Cardiac muscle cell (in vitro differentiated cells and primary cell): ENCODE results near the gene RNF207. TPM values are rescaled to one million over a fixed set of nuclear protein-coding genes. Genes with fewer than 3 reads are reported as not detected.

Experiments used
- DNase-seq, 2 donors: peaks; one replicate each; pipeline versions ENCODE4 v3.0.0 to v3.0.0-alpha.2; 2010 to 2017; ENCODE audit warnings: low read depth in 1 of 2, low spot score in 1 of 2
- H3K27ac ChIP-seq: fragments of 200-600 bp; sonication (generic); 2 replicates; pipeline ENCODE4 v1.5.1; 2016
- H3K27me3 ChIP-seq: fragments of 200-600 bp; sonication (generic); 2 replicates; pipeline ENCODE4 v1.6.0; 2016; ENCODE audit warnings: control low read depth
- H3K36me3 ChIP-seq: fragments of 200-600 bp; sonication (generic); 2 replicates; pipeline ENCODE4 v1.5.1; 2016; ENCODE audit warnings: control low read depth
- H3K4me1 ChIP-seq: fragments of 200-600 bp; sonication (generic); 2 replicates; pipeline ENCODE4 v1.8.1; 2017; ENCODE audit warnings: low read depth, mild to moderate bottlenecking, mixed run types
- H3K4me3 ChIP-seq: fragments of 200-600 bp; sonication (generic); 2 replicates; pipeline ENCODE4 v1.5.1; 2016; ENCODE audit warnings: mild to moderate bottlenecking
- H3K9me3 ChIP-seq: fragments of 200-600 bp; sonication (generic); 2 replicates; pipeline ENCODE4 v1.5.1; 2017; ENCODE audit warnings: low read depth, mild to moderate bottlenecking, control low read depth
- polyA plus RNA-seq: library from polyadenylated mRNA; unstranded; fragments of >200 nt; fragmentation: Nextera tagmentation; extraction: Ambion mirVana; gene quantifications from 2 replicates; pipeline ENCODE4 v1.2.1, GENCODE V29; 2016
- total RNA-seq: library from RNA; depleted of rRNA; stranded (reverse); fragments of >200 nt; gene quantifications from 2 replicates; pipeline ENCODE4 v1.2.3, GENCODE V29; 2016
- TF ChIP-seq, protein P1 (sequence below): IDR thresholded peaks from 2 replicates; pipeline ENCODE4 v1.5.1; 2012; ENCODE audit warnings: low read depth, mild to moderate bottlenecking, low read length

Gene RNF207
- total and polyA plus RNA-seq, 2 experiments from 2014 or later, result 180 to 273 TPM

DNA sequence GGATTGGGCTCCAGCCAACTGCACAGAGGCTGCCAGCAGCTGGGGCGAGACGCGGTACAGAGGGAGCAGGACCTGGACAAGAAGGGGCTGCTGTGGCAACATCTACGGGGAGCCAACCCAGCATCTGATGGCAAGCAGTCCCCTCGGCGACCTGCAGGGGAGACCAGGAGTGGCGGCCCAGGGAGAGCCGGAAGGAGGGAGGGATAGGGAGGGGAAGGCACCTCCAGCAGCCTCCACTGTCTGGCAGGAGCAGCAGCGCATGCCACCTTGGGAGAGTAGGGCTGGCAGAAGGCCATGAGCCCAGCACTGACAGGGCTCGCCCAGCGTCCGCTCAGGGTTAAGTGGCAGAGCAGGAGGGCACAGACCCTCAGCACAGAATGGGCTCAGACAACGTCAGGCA lies 43.1 kb upstream of the RNF207 start:
- Histone ChIP-seq H3K4me1 (no peaks in the 10 kb centered on the region), H3K4me3 (no peak overlapping the region), H3K27ac (no peak overlapping the region), H3K9me3 (no peaks in the 10 kb centered on the region), H3K36me3 (no peaks in the 10 kb centered on the region), H3K27me3 (peaks cover 32% of the 10 kb centered on the region)
- TF ChIP-seq, protein P1, sequence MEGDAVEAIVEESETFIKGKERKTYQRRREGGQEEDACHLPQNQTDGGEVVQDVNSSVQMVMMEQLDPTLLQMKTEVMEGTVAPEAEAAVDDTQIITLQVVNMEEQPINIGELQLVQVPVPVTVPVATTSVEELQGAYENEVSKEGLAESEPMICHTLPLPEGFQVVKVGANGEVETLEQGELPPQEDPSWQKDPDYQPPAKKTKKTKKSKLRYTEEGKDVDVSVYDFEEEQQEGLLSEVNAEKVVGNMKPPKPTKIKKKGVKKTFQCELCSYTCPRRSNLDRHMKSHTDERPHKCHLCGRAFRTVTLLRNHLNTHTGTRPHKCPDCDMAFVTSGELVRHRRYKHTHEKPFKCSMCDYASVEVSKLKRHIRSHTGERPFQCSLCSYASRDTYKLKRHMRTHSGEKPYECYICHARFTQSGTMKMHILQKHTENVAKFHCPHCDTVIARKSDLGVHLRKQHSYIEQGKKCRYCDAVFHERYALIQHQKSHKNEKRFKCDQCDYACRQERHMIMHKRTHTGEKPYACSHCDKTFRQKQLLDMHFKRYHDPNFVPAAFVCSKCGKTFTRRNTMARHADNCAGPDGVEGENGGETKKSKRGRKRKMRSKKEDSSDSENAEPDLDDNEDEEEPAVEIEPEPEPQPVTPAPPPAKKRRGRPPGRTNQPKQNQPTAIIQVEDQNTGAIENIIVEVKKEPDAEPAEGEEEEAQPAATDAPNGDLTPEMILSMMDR, result no peak
- DNase-seq, result no peak

GRCh38 chr1:6163191-6163972 lies 42.5 kb upstream of the RNF207 start:
- Histone ChIP-seq H3K4me1 (no peaks in the 10 kb centered on the region), H3K9me3 (no peaks in the 10 kb centered on the region), H3K36me3 (no peaks in the 10 kb centered on the region), H3K27me3 (peaks cover 38% of the 10 kb centered on the region), H3K27ac (no peak overlapping the region), H3K4me3 (no peak overlapping the region)
- TF ChIP-seq, protein P1, result no peak
- no peak for DNase-seq

GRCh38 chr1:6163973-6164617 lies 41.8 kb upstream of the RNF207 start:
- Histone ChIP-seq H3K36me3 (no peaks in the 10 kb centered on the region), H3K9me3 (no peaks in the 10 kb centered on the region), H3K4me1 (no peaks in the 10 kb centered on the region), H3K27me3 (peaks cover 41% of the 10 kb centered on the region), H3K27ac (no peak overlapping the region), H3K4me3 (no peak overlapping the region)
- TF ChIP-seq, protein P1, result no peak
- DNase-seq, result no peak

- Histone ChIP-seq H3K27ac (no peak overlapping the region), H3K4me3 (no peak overlapping the region), H3K36me3 (no peaks in the 10 kb centered on the region), H3K4me1 (no peaks in the 10 kb centered on the region), H3K27me3 (peaks cover 41% of the 10 kb centered on the region), H3K9me3 (no peaks in the 10 kb centered on the region)
- no peak for DNase-seq
- TF ChIP-seq, protein P1, result no peak
Measured at GRCh38 chr1:6165027-6165426, 40.9 kb upstream of the RNF207 start.

DNA sequence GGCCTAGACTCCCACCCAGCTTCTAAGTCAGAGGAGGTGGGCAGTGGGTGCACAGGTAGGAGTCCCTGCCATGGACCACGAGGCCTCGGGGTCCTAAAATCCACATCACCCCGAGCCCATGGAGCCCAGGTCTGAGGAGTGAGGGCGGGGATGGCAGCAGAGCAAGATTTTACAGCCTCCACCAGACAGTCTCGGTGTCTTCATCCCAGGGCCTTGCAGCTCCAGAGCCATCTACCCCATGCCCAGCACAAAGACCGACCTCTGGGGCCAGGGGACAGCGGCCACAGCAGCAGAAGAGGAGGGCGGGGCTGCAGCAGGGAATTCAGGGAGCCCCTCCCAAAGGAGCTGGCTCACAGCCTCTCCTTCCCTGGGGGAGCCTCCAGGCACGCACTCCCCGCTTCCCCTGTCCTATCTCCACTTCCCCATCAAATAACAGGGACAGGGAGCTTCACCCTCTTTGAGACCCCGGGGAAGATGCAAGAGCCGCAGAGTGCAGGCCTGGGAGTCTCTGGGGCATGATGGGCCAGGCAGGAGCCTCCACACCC lies 40.4 kb upstream of the RNF207 start:
- no peak overlapping the region for H3K4me3 ChIP-seq
- H3K9me3 ChIP-seq, result no peaks in the 10 kb centered on the region
- DNase-seq, result no peak
- TF ChIP-seq, protein P1, result no peak
- H3K36me3 ChIP-seq, result no peaks in the 10 kb centered on the region
- H3K27me3 ChIP-seq, result peaks cover 41% of the 10 kb centered on the region
- no peaks in the 10 kb centered on the region for H3K4me1 ChIP-seq
- no peak overlapping the region for H3K27ac ChIP-seq
